ENCODE measurements around the gene PLK5.

Gene PLK5

DNA sequence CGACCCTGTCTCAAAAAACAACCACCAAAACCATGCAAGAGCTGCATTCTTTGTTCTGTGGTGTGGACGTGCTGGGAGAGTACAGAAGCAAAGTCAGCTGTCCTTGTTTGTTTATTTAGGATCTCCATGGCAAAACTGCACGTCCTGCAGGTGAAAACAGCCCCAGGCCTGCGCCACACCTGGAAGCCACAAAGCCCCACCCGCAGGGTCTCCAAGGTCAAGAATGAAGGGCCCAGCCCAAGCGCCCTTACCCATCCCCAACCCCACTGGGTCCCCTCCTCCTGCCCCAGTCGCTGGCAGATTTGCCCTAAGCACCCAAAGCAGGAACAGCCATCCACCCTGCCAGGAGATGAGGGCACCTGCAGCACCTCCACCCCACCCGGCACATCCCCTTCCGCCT, 58.3 kb downstream of the PLK5 start:
- no peak for DNase-seq

DNA sequence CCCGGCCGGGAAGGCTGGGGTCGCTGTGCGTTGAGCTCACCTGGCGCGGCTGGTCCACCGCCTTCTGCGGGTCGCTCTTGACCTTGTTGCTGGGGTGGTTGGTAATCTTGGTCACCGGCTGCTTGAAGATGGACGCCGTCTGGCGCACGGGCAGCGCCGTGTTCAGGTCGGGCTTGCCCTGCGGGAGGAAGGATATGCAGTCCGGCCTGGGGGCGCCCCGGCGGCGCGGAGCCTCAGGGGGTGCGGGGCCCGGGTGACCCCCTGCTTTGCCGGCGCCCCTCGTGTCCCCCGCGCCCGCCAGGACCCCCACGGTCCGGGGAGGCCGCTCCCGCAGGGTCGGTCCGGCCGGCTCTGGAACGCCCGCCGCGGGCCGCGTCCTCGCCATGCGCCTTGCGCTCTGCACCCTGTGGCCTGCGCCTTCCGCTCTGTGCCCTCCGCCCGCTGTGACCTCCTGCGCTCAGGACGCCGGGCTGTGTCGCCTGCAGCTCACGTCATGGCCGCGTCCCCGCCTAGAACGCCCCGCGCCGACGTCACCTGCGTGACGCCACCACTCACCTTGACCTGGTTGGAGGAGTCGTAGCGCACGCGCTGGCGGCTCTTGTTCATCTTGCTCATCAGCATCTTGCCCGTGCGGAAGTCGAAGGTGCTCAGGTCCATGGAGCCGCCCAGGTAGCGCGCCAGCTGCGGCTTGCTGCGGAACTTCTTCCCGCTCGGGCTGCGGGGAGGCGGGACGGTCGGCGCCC, 60.8 kb downstream of the PLK5 start:
- no peak for DNase-seq

DNA sequence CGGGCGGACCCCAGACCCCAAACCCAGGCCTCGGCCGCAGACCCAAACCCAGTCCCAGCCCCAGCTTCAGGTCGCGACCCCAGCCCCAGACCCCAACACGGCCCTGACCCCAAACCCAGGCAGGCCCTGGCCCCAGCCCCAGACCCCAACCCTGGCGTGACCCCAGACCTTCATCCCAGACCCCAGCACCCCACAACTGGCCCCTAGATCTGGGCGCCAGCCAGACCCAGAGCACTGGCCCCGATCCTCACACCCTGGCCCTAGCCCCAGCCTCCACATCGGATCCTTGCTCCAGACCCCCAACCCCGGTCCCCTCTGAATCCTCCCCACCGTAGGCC, 61.3 kb downstream of the PLK5 start:
- no peak for DNase-seq
